Ishikawa (cell line): ENCODE data around the gene POLD2.
A peak's percentile ranks its signal among the peaks of the same experiment; 100 is the strongest.

Source experiments
- CEBPB ChIP-seq: IDR thresholded peaks from 2 replicates; pipeline ENCODE4 v1.6.1; 2012
- CREB1 ChIP-seq: IDR thresholded peaks from 2 replicates; pipeline ENCODE4 v1.6.1; 2012; ENCODE audit warnings: low read depth
- EGR1 ChIP-seq: IDR thresholded peaks from 2 replicates; pipeline ENCODE4 v1.6.1; 2012
- EP300 ChIP-seq: IDR thresholded peaks from 2 replicates; pipeline ENCODE4 v1.6.1; 2012; ENCODE audit warnings: borderline replicate concordance
- FOXM1 ChIP-seq: IDR thresholded peaks from 2 replicates; pipeline ENCODE4 v1.6.1; 2012; ENCODE audit warnings: low read depth, borderline replicate concordance
- MAX ChIP-seq: IDR thresholded peaks from 2 replicates; pipeline ENCODE4 v1.6.1; 2012
- NFIC ChIP-seq: IDR thresholded peaks from 2 replicates; pipeline ENCODE4 v1.6.1; 2012
- RAD21 ChIP-seq: IDR thresholded peaks from 2 replicates; pipeline ENCODE4 v1.6.1; 2012; ENCODE audit warnings: low read depth
- REST ChIP-seq: IDR thresholded peaks from 2 replicates; pipeline ENCODE4 v1.6.1; 2012; ENCODE audit warnings: low read depth, mild to moderate bottlenecking
- TAF1 ChIP-seq: IDR thresholded peaks from 2 replicates; pipeline ENCODE4 v1.6.1; 2012; ENCODE audit warnings: low read depth, mild to moderate bottlenecking
- TCF12 ChIP-seq: IDR thresholded peaks from 2 replicates; pipeline ENCODE4 v1.6.1; 2012; ENCODE audit warnings: low read depth
- TEAD4 ChIP-seq: IDR thresholded peaks from 2 replicates; pipeline ENCODE4 v1.6.1; 2012
- USF1 ChIP-seq: IDR thresholded peaks from 2 replicates; pipeline ENCODE4 v1.6.1; 2012
- YY1 ChIP-seq: IDR thresholded peaks from 2 replicates; pipeline ENCODE4 v1.6.1; 2012; ENCODE audit warnings: low read depth
- ZBTB7A ChIP-seq: IDR thresholded peaks from 2 replicates; pipeline ENCODE4 v1.6.1; 2012; ENCODE audit warnings: low read depth

The POLD2 gene

GRCh38 chr7:44163591-44163990 lies 40.2 kb upstream of the POLD2 start:
- TF ChIP-seq ZBTB7A (no peak), REST (no peak), RAD21 (no peak), CREB1 (no peak), CEBPB (no peak), MAX (peak; percentile 91), NFIC (no peak), TEAD4 (peak; percentile 89), FOXM1 (peak; percentile 55; the same call in 1 of the 2 replicates), USF1 (peak; percentile 53; the same call in 1 of the 2 replicates), TCF12 (peak; percentile 73), YY1 (0 out of 2 replicates have a peak, but pooled peaks have one; percentile 33), EP300 (peak; percentile 41; the same call in 1 of the 2 replicates), TAF1 (no peak)

GRCh38 chr7:44162785-44163395 lies 39.5 kb upstream of the POLD2 start:
- TF ChIP-seq REST (no peak), TEAD4 (no peak), ZBTB7A (no peak), TAF1 (no peak), USF1 (no peak), NFIC (no peak), MAX (no peak)

- no peak for TF ChIP-seq ZBTB7A
- TF ChIP-seq MAX, result no peak
- TF ChIP-seq REST, result no peak
- no peak for TF ChIP-seq NFIC
- TF ChIP-seq TCF12, result no peak
- TF ChIP-seq TEAD4, result no peak
- no peak for TF ChIP-seq TAF1
- no peak for TF ChIP-seq EP300
- no peak for TF ChIP-seq CEBPB
- no peak for TF ChIP-seq CREB1
- TF ChIP-seq USF1, result no peak
- no peak for TF ChIP-seq EGR1
- no peak for TF ChIP-seq YY1
- TF ChIP-seq RAD21, result no peak
These were observed 38.8 kb upstream of the POLD2 start for GRCh38 chr7:44162179-44162578.

GRCh38 chr7:44161371-44161770 lies 38.0 kb upstream of the POLD2 start:
- no peak for TF ChIP-seq REST
- no peak for TF ChIP-seq TCF12
- TF ChIP-seq TEAD4, result no peak
- no peak for TF ChIP-seq MAX
- TF ChIP-seq NFIC, result no peak
- TF ChIP-seq YY1, result no peak
- no peak for TF ChIP-seq CREB1
- no peak for TF ChIP-seq FOXM1
- TF ChIP-seq TAF1, result no peak
- no peak for TF ChIP-seq RAD21
- no peak for TF ChIP-seq ZBTB7A
- no peak for TF ChIP-seq CEBPB
- TF ChIP-seq USF1, result no peak
- no peak for TF ChIP-seq EGR1
- no peak for TF ChIP-seq EP300
